ENCODE results near the gene NEDD1.

Gene NEDD1

DNA sequence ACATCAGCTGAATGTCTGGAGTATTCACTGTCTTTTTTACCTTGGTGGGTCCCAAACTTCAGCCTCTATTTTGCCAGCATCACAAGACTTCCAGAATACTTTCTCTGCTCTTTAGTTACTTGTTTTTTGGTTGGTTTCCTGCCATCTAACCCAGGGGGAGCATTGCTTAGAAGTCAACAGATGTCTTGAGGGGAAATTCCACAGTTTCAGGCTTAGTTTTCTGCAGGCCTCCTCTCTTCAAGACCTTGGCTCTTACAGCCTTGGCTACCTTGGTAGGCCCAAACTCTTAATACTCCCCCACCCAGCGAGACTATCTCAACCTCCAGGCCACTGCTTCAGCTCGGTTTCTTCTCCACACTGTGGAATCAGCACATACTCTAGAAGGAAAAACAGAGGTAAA, 41.7 kb downstream of the NEDD1 start:
- H3K36me3 ChIP-seq: no peaks in the 10 kb centered on the region
- TF ChIP-seq, protein P1, sequence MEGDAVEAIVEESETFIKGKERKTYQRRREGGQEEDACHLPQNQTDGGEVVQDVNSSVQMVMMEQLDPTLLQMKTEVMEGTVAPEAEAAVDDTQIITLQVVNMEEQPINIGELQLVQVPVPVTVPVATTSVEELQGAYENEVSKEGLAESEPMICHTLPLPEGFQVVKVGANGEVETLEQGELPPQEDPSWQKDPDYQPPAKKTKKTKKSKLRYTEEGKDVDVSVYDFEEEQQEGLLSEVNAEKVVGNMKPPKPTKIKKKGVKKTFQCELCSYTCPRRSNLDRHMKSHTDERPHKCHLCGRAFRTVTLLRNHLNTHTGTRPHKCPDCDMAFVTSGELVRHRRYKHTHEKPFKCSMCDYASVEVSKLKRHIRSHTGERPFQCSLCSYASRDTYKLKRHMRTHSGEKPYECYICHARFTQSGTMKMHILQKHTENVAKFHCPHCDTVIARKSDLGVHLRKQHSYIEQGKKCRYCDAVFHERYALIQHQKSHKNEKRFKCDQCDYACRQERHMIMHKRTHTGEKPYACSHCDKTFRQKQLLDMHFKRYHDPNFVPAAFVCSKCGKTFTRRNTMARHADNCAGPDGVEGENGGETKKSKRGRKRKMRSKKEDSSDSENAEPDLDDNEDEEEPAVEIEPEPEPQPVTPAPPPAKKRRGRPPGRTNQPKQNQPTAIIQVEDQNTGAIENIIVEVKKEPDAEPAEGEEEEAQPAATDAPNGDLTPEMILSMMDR (IDR thresholded peaks at IDR 0.05; ENCODE audit: low read depth, low read length): no peak
- H3K4me1 ChIP-seq: no peaks in the 10 kb centered on the region
- H3K9me3 ChIP-seq: no peaks in the 10 kb centered on the region
- no peak for DNase-seq
- H3K27me3 ChIP-seq: no peaks in the 10 kb centered on the region
- H3K4me3 ChIP-seq (ENCODE audit: low read depth, low read length): no peak overlapping the region

- H3K36me3 ChIP-seq: no peaks in the 10 kb centered on the region
- H3K9me3 ChIP-seq: no peaks in the 10 kb centered on the region
- no peaks in the 10 kb centered on the region for H3K27me3 ChIP-seq
- H3K4me3 ChIP-seq (ENCODE audit: low read depth, low read length): no peak overlapping the region
- DNase-seq: no peak
- no peaks in the 10 kb centered on the region for H3K4me1 ChIP-seq
- TF ChIP-seq, protein P1 (IDR thresholded peaks at IDR 0.05; ENCODE audit: low read depth, low read length): no peak
Measured at GRCh38 chr12:96979532-96979931, 72.5 kb downstream of the NEDD1 start.

DNA sequence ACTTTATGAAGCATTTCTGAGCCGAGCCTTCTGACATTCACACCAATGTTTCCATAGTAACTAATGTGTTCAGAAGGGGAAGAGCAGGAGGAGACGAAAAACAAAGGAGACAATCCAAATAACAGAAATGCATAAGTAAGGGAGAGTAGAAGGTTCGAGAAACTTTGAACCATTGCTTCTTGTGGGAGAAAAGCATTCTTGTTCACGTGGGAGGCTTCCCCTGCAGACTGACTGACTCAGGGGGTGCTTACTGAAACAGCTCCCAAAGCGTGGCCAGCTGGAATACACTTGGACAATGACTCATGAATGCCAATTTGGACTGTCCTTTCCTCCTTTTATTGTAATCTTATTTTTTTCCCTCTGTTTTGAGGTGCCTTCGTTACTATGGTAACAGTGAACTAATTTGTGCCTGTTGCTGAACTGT, 73.9 kb downstream of the NEDD1 start:
- no peaks in the 10 kb centered on the region for H3K27me3 ChIP-seq
- no peaks in the 10 kb centered on the region for H3K36me3 ChIP-seq
- DNase-seq: no peak
- TF ChIP-seq, protein P1 (IDR thresholded peaks at IDR 0.05; ENCODE audit: low read depth, low read length): no peak
- no peaks in the 10 kb centered on the region for H3K9me3 ChIP-seq
- no peaks in the 10 kb centered on the region for H3K4me1 ChIP-seq
- H3K4me3 ChIP-seq (ENCODE audit: low read depth, low read length): no peak overlapping the region

GRCh38 chr12:96981911-96982310, 74.9 kb downstream of the NEDD1 start:
- Histone ChIP-seq H3K36me3 (no peaks in the 10 kb centered on the region), H3K4me3 (ENCODE audit: low read depth, low read length) (no peak overlapping the region), H3K9me3 (no peaks in the 10 kb centered on the region), H3K4me1 (no peaks in the 10 kb centered on the region), H3K27me3 (no peaks in the 10 kb centered on the region)
- TF ChIP-seq, protein P1 (IDR thresholded peaks at IDR 0.05; ENCODE audit: low read depth, low read length): no peak
- no peak for DNase-seq

- no peak for DNase-seq
- no peaks in the 10 kb centered on the region for H3K36me3 ChIP-seq
- no peaks in the 10 kb centered on the region for H3K4me1 ChIP-seq
- H3K4me3 ChIP-seq (ENCODE audit: low read depth, low read length): no peak overlapping the region
- no peaks in the 10 kb centered on the region for H3K27me3 ChIP-seq
- TF ChIP-seq, protein P1 (IDR thresholded peaks at IDR 0.05; ENCODE audit: low read depth, low read length): no peak
- H3K9me3 ChIP-seq: no peaks in the 10 kb centered on the region
Measured at GRCh38 chr12:96982671-96983070, 75.6 kb downstream of the NEDD1 start.

DNA sequence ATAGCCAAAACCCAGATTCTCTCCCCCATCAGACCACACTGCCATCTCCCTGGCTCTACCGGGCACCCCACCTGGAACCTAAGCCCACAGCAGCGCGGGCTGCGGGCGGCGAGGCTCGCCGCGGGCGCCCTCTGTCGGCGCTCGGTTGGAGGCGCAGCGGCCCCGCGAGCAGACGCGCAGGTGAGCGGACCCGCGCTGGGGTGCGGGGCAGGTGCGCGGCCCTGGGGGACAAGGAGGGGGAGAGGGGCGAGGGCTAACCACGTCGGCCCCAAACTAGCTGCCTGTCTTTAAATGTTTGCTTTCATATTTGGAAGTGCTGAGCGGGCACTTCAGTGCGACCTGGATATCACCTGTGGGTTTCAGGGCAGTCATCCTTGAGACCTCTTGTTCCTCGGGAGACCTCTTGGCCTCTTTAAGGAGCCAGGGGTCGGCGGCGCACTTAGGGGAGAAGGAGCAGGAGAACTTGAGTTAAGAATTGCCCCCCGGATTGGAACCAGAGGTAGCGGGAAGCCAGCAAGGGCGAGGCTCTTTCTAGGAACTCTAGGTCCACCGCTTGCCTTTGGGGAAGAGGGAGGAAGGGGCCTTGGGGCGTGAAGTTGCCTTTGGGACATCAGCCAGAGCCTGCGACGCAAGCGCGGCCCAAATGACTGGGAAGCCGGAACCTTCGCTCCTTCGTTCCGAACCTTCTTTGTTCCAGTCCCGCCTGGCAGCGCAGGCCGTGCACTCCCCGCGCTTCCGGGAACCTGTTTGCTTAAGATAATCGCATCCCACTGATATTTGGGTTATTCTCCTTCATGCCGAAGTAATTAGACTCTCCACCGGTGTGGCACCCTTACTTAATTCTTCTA, 78.7 kb downstream of the NEDD1 start:
- no peaks in the 10 kb centered on the region for H3K9me3 ChIP-seq
- no peak overlapping the region for H3K4me3 ChIP-seq (ENCODE audit: low read depth, low read length)
- H3K27me3 ChIP-seq: peaks cover 3% of the 10 kb centered on the region; the same call in 1 of the 2 replicates
- TF ChIP-seq, protein P1 (IDR thresholded peaks at IDR 0.05; ENCODE audit: low read depth, low read length): peak; percentile 64
- no peaks in the 10 kb centered on the region for H3K4me1 ChIP-seq
- peak; percentile 35 for DNase-seq
- no peaks in the 10 kb centered on the region for H3K36me3 ChIP-seq
